HuH-7 (cell line): ENCODE measurements around the gene NECTIN2.
A peak's percentile ranks its signal among the peaks of the same experiment; 100 is the strongest.
"Not testable (repeated sequence)": the region's sequence is repeated elsewhere in the genome, so short reads cannot be mapped to it uniquely, and the experiment has no call there.

ENCODE experiments used
- DNase-seq: peaks from one replicate; pipeline ENCODE4 v3.0.0; 2011; ENCODE audit warnings: low spot score

NECTIN2 gene

DNA sequence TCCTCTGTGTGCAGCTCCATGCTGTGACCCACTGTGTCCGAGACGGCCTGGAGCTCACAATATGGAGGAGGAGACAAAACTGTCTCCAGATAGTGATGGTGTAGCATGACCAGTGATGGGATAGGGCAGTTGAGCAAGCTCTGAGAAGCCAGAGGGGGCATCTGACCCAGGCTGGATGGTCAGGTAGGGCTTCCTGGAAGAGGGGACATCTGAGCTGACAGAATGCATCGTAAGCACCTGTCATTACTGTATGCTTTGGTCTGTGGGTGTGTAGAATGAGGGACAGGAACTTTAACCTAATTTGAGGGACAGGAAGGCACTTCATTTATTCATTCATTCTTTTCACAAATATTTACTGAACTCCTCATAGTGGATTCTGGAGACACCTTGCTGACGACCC, 38.5 kb downstream of the NECTIN2 start:
- no peak for DNase-seq

DNA sequence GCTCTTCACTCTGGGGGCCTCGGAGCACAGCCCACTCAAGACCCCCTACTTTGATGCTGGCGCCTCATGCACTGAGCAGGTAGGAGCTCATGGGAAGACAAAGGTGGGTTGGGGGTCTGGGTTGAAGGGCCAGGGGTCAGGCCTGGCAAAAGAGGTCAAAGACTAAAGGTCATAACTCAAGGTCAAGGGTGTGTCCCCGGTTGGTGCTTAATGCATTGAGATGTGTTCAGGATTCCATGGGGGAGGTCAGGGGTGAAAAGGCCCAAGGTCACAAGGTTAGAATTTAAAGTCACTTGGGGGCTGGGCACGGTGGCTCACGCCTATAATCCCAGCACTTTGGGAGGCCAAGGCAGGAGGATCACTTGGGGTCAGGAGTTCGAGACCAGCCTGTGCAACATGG, 40.0 kb downstream of the NECTIN2 start:
- DNase-seq: no peak

DNA sequence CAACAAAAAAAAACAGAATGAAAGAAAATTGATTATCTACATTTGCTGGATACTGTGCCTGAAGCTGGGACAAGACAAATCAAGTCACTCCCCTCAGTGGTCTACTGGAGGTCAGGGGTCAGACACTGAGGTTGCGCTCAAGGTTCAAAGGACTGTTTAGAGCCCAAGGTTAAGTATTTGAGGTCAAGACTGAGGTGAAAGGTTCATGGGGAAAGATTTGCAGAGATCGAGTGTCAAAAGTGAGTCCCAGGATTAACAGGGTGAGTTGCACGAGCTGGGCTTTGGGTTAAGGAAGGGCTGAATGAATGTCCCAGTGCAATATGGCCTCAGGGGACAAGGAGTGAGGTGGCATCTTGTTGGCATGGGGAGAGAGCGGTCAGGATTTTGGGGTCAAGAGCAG, 41.6 kb downstream of the NECTIN2 start:
- DNase-seq: no peak

DNA sequence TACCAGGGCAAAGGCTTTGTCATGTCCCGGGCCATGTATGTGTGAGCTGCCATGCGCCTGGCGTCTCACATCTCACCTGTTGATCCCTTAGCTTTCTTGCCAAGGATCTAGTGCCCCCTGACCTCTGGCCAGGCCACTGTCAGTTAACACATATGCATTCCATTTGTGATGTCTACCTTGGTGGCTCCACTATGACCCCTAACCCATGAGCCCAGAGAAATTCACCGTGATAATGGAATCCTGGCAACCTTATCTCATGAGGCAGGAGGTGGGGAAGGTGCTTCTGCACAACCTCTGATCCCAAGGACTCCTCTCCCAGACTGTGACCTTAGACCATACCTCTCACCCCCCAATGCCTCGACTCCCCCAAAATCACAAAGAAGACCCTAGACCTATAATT, 42.2 kb downstream of the NECTIN2 start:
- DNase-seq: not testable (repeated sequence)

DNA sequence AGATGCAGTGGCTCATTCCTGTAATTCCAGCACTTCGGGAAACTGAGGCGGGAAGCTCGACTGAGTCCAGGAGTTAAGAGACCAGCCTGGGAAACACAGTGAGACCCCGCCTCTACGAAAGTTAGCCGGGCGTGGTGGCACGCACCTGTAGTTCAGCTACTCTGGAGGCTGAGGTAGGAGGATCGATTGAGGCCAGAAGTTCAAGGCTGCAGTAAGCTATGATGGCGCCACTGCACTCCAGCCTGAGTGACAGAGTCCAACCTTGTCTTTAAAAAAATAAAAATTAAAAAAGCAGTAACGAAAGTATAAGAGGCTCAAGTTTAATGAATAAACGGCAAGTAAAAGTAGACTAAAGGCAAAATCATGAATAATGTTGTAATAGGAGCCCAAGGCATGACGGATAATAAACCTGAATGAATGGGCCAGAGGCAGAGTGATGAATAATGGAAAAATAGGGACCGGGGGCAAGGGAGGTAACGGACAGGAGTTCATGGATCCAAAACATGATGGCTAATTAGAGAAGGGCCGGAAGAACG, 43.8 kb downstream of the NECTIN2 start:
- no peak for DNase-seq

DNA sequence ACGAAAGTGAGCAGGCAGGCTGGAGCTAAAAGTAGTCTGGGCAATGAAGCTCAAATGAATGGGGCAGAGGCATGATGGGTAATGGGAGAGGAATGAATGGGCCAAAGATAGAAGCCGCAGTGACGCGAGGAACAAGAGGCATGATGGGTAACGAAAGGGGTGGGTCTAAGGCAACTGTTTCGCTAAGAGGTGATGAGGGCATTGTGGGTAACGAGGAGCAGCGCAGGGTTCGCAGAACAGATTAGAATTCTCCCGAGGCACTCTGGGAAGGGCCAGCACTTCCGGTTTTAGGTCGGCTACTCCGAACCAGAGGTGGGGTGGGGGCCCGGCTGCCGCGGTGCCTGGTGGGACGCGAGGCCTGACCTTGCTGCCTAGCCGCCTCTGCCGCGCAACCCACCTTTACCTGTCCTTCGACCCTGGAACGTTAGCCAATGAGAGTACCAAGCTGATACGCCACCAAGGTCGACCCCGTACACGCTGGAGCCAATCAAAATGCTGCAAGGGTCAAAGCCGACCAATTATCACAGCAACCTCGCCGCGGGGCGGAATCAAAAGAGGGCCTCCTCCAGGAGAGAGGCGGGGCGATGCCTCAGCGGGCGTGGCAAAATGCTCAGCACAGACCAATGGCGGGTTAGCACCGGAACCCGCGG, 44.4 kb downstream of the NECTIN2 start:
- peak; percentile 99 for DNase-seq

DNA sequence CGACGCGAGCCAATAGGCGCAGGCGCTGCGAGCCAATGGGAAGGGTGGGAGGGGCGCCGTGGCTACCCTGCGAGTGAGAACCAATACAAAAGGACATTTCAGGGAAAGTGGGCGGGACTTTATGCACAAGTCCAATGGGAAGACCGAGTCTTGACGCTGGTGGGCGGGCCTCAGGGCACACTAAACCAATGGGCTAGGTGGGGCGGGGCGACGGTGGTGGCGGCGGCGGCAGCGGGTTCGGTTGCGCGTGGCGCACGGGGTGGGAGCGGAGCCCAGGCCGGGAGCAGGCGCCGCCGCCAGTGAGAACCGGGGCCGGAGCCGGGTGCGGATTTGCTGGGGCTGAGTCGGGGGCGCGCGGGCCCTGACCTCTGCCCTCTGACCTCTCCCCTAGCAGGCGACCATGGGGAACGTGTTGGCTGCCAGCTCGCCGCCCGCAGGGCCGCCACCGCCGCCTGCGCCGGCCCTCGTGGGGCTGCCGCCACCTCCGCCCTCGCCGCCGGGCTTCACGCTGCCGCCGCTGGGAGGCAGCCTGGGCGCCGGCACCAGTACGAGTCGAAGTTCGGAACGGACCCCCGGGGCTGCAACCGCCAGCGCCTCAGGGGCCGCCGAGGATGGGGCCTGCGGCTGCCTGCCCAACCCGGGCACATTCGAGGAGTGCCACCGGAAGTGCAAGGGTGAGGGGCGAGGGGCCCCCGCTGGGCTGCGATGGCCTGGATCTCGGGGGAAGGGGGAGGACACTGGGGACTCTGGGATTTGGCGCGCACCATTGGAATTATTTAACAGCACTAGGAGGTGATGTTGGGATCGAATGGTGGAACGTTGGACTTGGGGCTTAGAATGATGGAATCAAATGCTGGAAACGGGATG, 45.2 kb downstream of the NECTIN2 start, which contains the start of gene TOMM40:
Gene TOMM40, plus strand, starts transcription at position 239 of the 867 bp plus-strand sequence. Its CDS starts 162 bp downstream, at position 401.
- DNase-seq: no peak

DNA sequence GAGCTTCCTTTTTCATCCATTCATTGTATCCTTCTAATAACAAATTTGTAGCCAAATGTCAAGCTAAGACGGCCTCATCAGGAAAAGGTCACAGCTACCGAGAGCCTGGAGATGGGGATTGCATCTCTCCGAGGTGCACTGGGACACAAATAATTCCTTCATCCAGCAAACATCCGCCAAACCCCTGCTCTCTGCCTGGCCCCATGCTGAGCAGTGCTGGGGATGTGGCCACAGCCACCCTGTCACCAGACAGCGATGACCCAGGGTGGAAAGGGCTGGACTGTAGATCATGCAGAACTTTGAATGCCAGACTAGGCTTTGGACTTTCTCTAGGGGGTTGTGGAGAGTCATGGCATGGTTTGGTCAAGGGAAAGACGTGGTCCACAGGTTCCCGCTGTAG, 46.8 kb downstream of the NECTIN2 start:
- DNase-seq: no peak

DNA sequence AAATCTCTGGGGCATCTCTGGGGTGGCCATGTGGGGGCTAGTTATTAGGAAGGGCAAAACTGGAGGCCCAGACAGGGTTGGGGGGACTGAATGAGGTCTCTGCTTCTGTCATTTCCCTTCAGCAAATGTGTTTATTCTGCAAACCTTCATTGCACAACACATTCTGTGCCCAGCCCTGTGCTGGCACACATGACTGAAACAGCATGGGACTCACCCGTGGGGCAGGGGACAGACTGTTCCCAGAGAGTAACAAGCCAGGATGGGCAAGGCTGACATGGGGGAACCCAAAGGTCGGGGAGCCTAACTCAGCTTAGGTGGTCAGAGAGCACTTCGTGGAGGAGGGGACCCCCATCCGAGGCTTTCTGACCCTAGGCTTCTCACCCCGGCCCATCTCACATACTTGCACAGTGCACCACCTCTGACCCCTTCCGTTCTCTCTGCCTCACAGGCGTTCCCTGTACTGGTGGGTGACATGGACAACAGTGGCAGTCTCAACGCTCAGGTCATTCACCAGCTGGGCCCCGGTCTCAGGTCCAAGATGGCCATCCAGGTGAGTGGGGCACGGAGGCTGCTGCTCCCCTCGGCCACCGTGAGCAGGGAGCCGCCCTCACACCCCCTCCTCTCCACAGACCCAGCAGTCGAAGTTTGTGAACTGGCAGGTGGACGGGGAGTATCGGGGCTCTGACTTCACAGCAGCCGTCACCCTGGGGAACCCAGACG, 47.4 kb downstream of the NECTIN2 start:
- DNase-seq: no peak

DNA sequence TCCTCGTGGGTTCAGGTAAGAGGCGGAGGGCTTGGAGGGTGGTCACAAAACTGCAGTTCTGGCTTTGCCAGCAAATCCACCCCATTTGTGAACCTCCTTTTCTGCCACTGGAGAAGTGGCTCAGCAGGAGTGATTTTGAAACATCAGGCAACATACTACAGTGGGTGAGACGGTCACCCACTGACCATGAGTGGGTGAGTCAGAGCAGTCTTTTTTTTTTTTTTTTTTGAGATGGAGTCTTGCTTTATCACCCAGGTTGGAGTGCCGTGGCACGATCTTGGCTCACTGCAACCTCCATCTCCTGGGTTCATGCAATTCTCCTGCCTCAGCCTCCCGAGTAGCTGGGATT, 47.9 kb downstream of the NECTIN2 start:
- DNase-seq: no peak

DNA sequence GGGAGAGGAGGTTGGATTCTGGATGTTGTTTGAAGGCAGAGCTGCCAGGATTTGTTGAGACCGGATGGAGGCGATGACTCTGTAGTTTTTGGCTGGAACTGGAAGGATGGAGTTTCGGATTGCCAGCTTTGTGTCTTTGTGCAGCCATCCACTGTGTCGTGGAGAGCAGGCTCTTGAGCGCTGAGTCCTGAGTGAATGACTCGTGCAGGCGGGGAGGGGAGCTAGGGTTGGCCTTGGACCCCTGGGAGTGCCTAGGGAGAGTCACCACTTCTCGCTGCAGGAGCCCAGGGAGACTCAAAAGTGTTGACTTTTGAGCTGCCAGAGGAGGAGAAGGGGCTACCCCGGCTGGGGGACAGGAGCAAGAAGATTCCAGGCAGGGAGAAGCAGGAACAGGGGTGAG, 48.8 kb downstream of the NECTIN2 start:
- no peak for DNase-seq

DNA sequence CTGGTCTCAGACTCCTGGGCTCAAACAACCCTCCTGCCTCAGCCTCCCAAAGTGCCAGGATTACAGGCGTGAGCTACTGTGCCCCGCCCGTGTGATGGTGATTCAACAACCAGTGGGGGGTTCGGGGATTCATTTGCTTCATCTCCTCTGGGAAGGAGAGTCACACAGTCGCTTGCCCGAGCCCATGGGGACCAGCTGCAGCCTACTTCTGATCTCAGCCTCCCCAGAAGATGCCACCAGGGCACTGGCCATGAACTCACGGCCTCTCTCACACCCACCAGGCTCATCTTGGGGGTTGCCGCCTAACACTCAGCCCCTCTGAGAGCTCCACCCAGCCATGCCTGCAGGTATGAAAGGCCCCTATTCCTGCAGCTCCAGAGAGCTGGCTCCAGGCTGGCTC, 51.7 kb downstream of the NECTIN2 start:
- no peak for DNase-seq

DNA sequence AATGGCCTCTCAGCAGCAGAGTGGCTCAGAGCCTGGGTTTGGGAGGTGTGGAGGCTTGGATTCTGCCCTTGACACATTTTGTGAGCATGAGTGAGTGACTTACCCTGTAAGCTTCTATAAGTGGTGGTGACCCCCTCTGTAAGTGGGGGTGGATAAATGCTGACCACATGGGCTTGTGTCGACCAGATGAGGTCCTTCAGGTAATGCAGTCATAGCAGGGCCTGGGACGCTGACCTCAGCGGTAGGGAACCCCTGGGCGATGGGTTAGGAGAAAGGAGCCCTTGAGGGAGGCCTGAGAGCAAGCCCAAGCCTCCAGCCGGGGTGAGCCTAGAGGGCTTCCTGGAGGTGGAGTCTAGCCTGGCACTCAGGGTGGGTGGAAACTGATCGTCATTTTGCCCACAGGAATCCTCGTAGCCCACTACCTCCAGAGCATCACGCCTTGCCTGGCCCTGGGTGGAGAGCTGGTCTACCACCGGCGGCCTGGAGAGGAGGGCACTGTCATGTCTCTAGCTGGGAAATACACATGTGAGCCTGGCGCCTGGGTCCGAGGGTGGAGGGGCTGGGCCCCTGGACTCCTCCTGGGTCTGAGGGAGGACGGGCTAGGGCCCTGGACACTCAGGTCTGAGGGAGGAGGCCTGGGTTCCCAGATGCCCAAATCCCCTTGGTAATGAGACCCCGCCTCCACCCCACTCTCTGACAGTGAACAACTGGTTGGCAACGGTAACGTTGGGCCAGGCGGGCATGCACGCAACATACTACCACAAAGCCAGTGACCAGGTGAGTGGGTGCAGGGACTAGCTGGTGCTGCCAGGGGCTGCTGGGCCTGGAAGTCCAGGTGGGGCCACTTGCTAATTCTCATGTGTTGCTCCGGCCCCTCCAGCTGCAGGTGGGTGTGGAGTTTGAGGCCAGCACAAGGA, 54.5 kb downstream of the NECTIN2 start:
- DNase-seq: no peak

DNA sequence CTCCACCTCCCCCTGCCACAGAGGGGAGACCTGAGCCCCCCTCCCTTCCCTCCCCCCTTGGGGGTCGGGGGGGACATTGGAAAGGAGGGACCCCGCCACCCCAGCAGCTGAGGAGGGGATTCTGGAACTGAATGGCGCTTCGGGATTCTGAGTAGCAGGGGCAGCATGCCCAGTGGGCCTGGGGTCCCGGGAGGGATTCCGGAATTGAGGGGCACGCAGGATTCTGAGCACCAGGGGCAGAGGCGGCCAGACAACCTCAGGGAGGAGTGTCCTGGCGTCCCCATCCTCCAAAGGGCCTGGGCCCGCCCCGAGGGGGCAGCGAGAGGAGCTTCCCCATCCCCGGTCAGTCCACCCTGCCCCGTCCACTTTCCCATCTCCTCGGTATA, 57.1 kb downstream of the NECTIN2 start:
- DNase-seq: no peak

DNA sequence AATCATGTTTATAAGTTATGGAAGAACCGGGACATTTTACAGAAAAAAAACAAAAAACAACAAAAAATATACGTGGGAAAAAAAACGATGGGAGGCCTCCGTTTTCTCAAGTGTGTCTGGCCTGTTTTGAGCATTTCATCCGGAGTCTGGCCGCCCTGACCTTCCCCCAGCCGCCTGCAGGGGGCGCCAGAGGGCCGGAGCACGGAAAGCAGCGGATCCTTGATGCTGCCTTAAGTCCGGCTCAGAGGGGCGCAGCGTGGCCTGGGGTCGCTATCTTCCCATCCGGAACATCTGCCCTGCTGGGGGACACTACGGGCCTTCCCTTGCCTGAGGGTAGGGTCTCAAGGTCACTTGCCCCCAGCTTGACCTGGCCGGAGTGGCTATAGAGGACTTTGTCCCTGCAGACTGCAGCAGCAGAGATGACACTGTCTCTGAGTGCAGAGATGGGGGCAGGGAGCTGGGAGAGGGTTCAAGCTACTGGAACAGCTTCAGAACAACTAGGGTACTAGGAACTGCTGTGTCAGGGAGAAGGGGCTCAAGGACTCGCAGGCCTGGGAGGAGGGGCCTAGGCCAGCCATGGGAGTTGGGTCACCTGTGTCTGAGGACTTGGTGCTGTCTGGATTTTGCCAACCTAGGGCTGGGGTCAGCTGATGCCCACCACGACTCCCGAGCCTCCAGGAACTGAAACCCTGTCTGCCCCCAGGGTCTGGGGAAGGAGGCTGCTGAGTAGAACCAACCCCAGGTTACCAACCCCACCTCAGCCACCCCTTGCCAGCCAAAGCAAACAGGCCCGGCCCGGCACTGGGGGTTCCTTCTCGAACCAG, 57.7 kb downstream of the NECTIN2 start:
- peak; percentile 75 for DNase-seq

DNA sequence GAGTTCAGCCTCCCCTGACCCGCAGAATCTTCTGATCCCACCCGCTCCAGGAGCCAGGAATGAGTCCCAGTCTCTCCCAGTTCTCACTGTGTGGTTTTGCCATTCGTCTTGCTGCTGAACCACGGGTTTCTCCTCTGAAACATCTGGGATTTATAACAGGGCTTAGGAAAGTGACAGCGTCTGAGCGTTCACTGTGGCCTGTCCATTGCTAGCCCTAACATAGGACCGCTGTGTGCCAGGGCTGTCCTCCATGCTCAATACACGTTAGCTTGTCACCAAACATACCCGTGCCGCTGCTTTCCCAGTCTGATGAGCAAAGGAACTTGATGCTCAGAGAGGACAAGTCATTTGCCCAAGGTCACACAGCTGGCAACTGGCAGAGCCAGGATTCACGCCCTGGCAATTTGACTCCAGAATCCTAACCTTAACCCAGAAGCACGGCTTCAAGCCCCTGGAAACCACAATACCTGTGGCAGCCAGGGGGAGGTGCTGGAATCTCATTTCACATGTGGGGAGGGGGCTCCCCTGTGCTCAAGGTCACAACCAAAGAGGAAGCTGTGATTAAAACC, 58.4 kb downstream of the NECTIN2 start:
- DNase-seq: no peak

DNA sequence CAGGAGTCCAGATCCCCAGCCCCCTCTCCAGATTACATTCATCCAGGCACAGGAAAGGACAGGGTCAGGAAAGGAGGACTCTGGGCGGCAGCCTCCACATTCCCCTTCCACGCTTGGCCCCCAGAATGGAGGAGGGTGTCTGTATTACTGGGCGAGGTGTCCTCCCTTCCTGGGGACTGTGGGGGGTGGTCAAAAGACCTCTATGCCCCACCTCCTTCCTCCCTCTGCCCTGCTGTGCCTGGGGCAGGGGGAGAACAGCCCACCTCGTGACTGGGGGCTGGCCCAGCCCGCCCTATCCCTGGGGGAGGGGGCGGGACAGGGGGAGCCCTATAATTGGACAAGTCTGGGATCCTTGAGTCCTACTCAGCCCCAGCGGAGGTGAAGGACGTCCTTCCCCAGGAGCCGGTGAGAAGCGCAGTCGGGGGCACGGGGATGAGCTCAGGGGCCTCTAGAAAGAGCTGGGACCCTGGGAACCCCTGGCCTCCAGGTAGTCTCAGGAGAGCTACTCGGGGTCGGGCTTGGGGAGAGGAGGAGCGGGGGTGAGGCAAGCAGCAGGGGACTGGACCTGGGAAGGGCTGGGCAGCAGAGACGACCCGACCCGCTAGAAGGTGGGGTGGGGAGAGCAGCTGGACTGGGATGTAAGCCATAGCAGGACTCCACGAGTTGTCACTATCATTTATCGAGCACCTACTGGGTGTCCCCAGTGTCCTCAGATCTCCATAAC, 59.5 kb downstream of the NECTIN2 start, which contains the start of gene APOE:
Gene APOE, plus strand, starts transcription at position 360 of the 724 bp plus-strand sequence. CDS start 829 bp downstream, outside the sequence.
- peak; percentile 62 for DNase-seq

DNA sequence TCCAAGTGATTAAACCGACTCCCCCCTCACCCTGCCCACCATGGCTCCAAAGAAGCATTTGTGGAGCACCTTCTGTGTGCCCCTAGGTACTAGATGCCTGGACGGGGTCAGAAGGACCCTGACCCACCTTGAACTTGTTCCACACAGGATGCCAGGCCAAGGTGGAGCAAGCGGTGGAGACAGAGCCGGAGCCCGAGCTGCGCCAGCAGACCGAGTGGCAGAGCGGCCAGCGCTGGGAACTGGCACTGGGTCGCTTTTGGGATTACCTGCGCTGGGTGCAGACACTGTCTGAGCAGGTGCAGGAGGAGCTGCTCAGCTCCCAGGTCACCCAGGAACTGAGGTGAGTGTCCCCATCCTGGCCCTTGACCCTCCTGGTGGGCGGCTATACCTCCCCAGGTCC, 61.5 kb downstream of the NECTIN2 start:
- DNase-seq: no peak

DNA sequence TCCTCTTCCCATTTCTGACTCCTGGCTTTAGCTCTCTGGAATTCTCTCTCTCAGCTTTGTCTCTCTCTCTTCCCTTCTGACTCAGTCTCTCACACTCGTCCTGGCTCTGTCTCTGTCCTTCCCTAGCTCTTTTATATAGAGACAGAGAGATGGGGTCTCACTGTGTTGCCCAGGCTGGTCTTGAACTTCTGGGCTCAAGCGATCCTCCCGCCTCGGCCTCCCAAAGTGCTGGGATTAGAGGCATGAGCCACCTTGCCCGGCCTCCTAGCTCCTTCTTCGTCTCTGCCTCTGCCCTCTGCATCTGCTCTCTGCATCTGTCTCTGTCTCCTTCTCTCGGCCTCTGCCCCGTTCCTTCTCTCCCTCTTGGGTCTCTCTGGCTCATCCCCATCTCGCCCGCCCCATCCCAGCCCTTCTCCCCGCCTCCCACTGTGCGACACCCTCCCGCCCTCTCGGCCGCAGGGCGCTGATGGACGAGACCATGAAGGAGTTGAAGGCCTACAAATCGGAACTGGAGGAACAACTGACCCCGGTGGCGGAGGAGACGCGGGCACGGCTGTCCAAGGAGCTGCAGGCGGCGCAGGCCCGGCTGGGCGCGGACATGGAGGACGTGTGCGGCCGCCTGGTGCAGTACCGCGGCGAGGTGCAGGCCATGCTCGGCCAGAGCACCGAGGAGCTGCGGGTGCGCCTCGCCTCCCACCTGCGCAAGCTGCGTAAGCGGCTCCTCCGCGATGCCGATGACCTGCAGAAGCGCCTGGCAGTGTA, 62.2 kb downstream of the NECTIN2 start:
- DNase-seq: no peak
